Gastrocnemius medialis (tissue), 4 donors: ENCODE data around the gene DAND5. TPM values are rescaled to one million over a fixed set of nuclear protein-coding genes. Genes with fewer than 3 reads are reported as not detected.
A peak's percentile ranks its signal among the peaks of the same experiment; 100 is the strongest.
"Not testable (repeated sequence)": the region's sequence is repeated elsewhere in the genome, so short reads cannot be mapped to it uniquely, and the experiment has no call there.

Experiments
- ATAC-seq, 2 donors: fragments of 150-250 bp; one replicate each; pipeline ENCODE4 v1.9.1; 2016
- DNase-seq, 2 donors: peaks; one replicate each; pipeline ENCODE4 v3.0.0-alpha.2; 2019
- H3K27ac ChIP-seq, 4 donors: fragments of 200-600 bp; sonication (generic); 1 replicate in 1 of 4; 2 replicates in 3 of 4; pipeline ENCODE4 v1.5.1; 2016 to 2018; ENCODE audit warnings: mild to moderate bottlenecking in 2 of 4, moderate library complexity in 1 of 4
- H3K27me3 ChIP-seq, 3 donors: fragments of 200-600 bp; sonication (generic) in 2 of 3; 1 replicate in 1 of 3; 2 replicates in 2 of 3; pipeline versions ENCODE4 v1.5.1 to v1.6.0; 2016 to 2019; ENCODE audit warnings: mild to moderate bottlenecking in 1 of 3, moderate library complexity in 1 of 3
- H3K36me3 ChIP-seq, 2 donors: fragments of 200-600 bp; sonication (generic) in 1 of 2; one replicate each; pipeline ENCODE4 v1.5.1; 2017 to 2018
- H3K4me1 ChIP-seq, 2 donors: fragments of 200-600 bp; sonication (generic) in 1 of 2; one replicate each; pipeline ENCODE4 v1.5.1; 2016 to 2017; ENCODE audit warnings: mild to moderate bottlenecking in 2 of 2
- H3K4me3 ChIP-seq, 4 donors: fragments of 200-600 bp; sonication (generic) in 3 of 4; 1 replicate in 1 of 4; 2 replicates in 3 of 4; pipeline ENCODE4 v1.5.1; 2016 to 2019; ENCODE audit warnings: mild to moderate bottlenecking in 2 of 4
- H3K9me3 ChIP-seq, 3 donors: fragments of 200-600 bp; sonication (generic) in 2 of 3; 1 replicate in 1 of 3; 2 replicates in 2 of 3; pipeline ENCODE4 v1.5.1; 2016 to 2019
- CTCF ChIP-seq, 5 experiments: fragments of 450-650 bp in 3 of 5; fragments of 200-600 bp in 2 of 5; sonication (generic) in 2 of 5; IDR thresholded peaks in 4 of 5; conservative IDR thresholded peaks in 1 of 5; 1 replicate in 4 of 5; 2 replicates in 1 of 5; pipeline ENCODE4 v1.5.1; 2016 to 2019; ENCODE audit warnings: antibody characterized with exemption in 5 of 5, mild to moderate bottlenecking in 3 of 5, moderate library complexity in 3 of 5
- POLR2A ChIP-seq, 2 donors: fragments of 450-650 bp; IDR thresholded peaks; one replicate each; pipeline ENCODE4 v1.6.1; 2017; ENCODE audit warnings: antibody characterized with exemption in 2 of 2, mild to moderate bottlenecking in 2 of 2, moderate library complexity in 2 of 2
- in situ Hi-C, 4 donors: fragments of 200-750 bp; cut with MboI; loops; one replicate each; pipeline versions ENCODE4 v1.15.0 to v1.8.0; 2017; ENCODE audit warnings: low sequenced_read_pairs in 4 of 4
- intact Hi-C: fragments of 100-400 bp; cut with DNase I; formaldehyde crosslinking; loops from one replicate; pipeline ENCODE4 v1.15.1; 2023; ENCODE audit warnings: low total_unique reads
- total RNA-seq, 4 donors: library from RNA; depleted of rRNA; stranded (reverse); fragments of >200 nt; gene quantifications; one replicate each; pipeline versions ENCODE4 v1.1.0 to v1.2.3, GENCODE V29; 2016

DAND5 gene
- total RNA-seq, 4 donors from 2014 or later, result not detected

GRCh38 chr19:12953138-12953798, 16.1 kb upstream of the DAND5 start:
- Histone ChIP-seq H3K4me3 (no peak overlapping the region), H3K36me3 (peaks cover 0 to 57% of the 10 kb centered on the region in 2 donors), H3K27me3 (no peaks in the 10 kb centered on the region), H3K9me3 (no peaks in the 10 kb centered on the region), H3K4me1 (peaks cover 50% of the 10 kb centered on the region in 2 donors), H3K27ac (peak overlapping the region; percentile 45 to 96 (median 81))
- DNase-seq (no peak), ATAC-seq (no peak)
- TF ChIP-seq CTCF (IDR thresholded peaks at IDR 0.05 in 4 of 5, conservative IDR thresholded peaks at IDR 0.05 in 1 of 5), result no peak
- no peak for TF ChIP-seq POLR2A (IDR thresholded peaks at IDR 0.05)
- in situ Hi-C loops, result loop anchor here in 1 of 4 donors (25.0 kb wide), 1 partner anchor 309 kb away; no protein-coding TSS in a partner anchor
- intact Hi-C loops, result no loop called here

- ATAC-seq (no peak), DNase-seq (no peak)
- intact Hi-C loops, result no loop called here
- Histone ChIP-seq H3K9me3 (no peaks in the 10 kb centered on the region), H3K4me1 (peaks cover 49 to 50% of the 10 kb centered on the region in 2 donors), H3K27ac (peak overlapping the region; percentile 45 to 96 (median 94)), H3K36me3 (peaks cover 0 to 49% of the 10 kb centered on the region in 2 donors), H3K27me3 (no peaks in the 10 kb centered on the region), H3K4me3 (no peak overlapping the region)
- in situ Hi-C loops, result loop anchor here in 1 of 4 donors (25.0 kb wide), 1 partner anchor 308 kb away; no protein-coding TSS in a partner anchor
- TF ChIP-seq CTCF (IDR thresholded peaks at IDR 0.05 in 4 of 5, conservative IDR thresholded peaks at IDR 0.05 in 1 of 5) (no peak), POLR2A (IDR thresholded peaks at IDR 0.05) (no peak)
Observed at GRCh38 chr19:12953799-12954611, 15.4 kb upstream of the DAND5 start.

GRCh38 chr19:12954612-12954962, 14.8 kb upstream of the DAND5 start:
- peak overlapping the region; percentile 92 to 96 (median 94) for H3K27ac ChIP-seq
- in situ Hi-C loops (loop anchor here in 1 of 4 donors (25.0 kb wide), 1 partner anchor 308 kb away; no protein-coding TSS in a partner anchor), intact Hi-C loops (no loop called here)
- H3K4me3 ChIP-seq, result no peak overlapping the region
- DNase-seq, result no peak
- no peaks in the 10 kb centered on the region for H3K9me3 ChIP-seq
- TF ChIP-seq CTCF (IDR thresholded peaks at IDR 0.05 in 4 of 5, conservative IDR thresholded peaks at IDR 0.05 in 1 of 5) (no peak), POLR2A (IDR thresholded peaks at IDR 0.05) (no peak)
- H3K27me3 ChIP-seq, result no peaks in the 10 kb centered on the region
- peaks cover 43 to 45% of the 10 kb centered on the region in 2 donors for H3K4me1 ChIP-seq
- ATAC-seq, result no peak
- peaks cover 0 to 44% of the 10 kb centered on the region in 2 donors for H3K36me3 ChIP-seq

GRCh38 chr19:12955575-12955974, 13.8 kb upstream of the DAND5 start:
- intact Hi-C loops, H3K9me3 ChIP-seq, DNase-seq, H3K27me3 ChIP-seq, ATAC-seq: not testable (repeated sequence)
- peak overlapping the region in 3 of 4 donors; percentile 89 to 95 (median 93) for H3K4me3 ChIP-seq
- peak overlapping the region; percentile 92 to 96 (median 94) for H3K27ac ChIP-seq
- H3K36me3 ChIP-seq, result peaks cover 0 to 34% of the 10 kb centered on the region in 2 donors
- in situ Hi-C loops, result loop anchor here in 1 of 4 donors (25.0 kb wide), 1 partner anchor 307 kb away; no protein-coding TSS in a partner anchor
- H3K4me1 ChIP-seq, result peaks cover 38 to 39% of the 10 kb centered on the region in 2 donors

- peak overlapping the region; percentile 92 to 96 (median 94) for H3K27ac ChIP-seq
- no peak for ATAC-seq
- H3K9me3 ChIP-seq, result no peaks in the 10 kb centered on the region
- H3K27me3 ChIP-seq, result no peaks in the 10 kb centered on the region
- peak overlapping the region; percentile 82 to 95 (median 91) for H3K4me3 ChIP-seq
- in situ Hi-C loops, result loop anchor here in 1 of 4 donors (25.0 kb wide), 1 partner anchor 306 kb away; no protein-coding TSS in a partner anchor
- peaks cover 0 to 30% of the 10 kb centered on the region in 2 donors for H3K36me3 ChIP-seq
- no peak for DNase-seq
- TF ChIP-seq POLR2A (IDR thresholded peaks at IDR 0.05), result no peak
- TF ChIP-seq CTCF (IDR thresholded peaks at IDR 0.05 in 4 of 5, conservative IDR thresholded peaks at IDR 0.05 in 1 of 5), result no peak
- intact Hi-C loops, result no loop called here
- H3K4me1 ChIP-seq, result peaks cover 38 to 39% of the 10 kb centered on the region in 2 donors
Observed at GRCh38 chr19:12955996-12956395, 13.4 kb upstream of the DAND5 start.
